ENCODE data around the gene IFNA16. TPM values are rescaled to one million over a fixed set of nuclear protein-coding genes. Genes with fewer than 3 reads are reported as not detected.
"Not testable (repeated sequence)": the region's sequence is repeated elsewhere in the genome, so short reads cannot be mapped to it uniquely, and the experiment has no call there.

Gene IFNA16
- polyA plus RNA-seq (2012; ENCODE audit: insufficient read depth, insufficient read length) = not detected

DNA sequence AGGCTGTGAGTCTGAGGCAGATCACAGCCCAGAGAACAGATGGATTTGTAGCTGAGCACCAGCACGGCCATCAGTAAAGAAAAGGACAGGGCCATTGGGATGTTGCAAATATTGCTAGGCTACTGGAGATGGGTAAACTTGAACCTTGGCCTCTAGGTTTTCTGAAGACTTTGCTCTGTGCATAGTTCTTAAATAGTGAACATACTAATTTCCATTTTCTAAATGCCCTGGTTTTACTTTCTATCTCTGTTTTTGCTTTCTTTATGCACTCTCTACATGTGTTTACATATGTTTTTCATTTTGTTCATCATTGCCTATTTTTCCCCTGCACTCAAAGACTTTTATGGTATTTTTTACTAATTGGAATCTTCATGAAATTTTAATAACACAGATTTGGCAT lies at the start of gene IFNA16:
IFNA16 (minus strand) TSS at position 101 of the 400 bp plus-strand sequence; CDS start at position 95, 6 bp downstream.
- not testable (repeated sequence) for DNase-seq (ENCODE audit: low read depth, low spot score); H3K4me3 ChIP-seq (ENCODE audit: low read length)

DNA sequence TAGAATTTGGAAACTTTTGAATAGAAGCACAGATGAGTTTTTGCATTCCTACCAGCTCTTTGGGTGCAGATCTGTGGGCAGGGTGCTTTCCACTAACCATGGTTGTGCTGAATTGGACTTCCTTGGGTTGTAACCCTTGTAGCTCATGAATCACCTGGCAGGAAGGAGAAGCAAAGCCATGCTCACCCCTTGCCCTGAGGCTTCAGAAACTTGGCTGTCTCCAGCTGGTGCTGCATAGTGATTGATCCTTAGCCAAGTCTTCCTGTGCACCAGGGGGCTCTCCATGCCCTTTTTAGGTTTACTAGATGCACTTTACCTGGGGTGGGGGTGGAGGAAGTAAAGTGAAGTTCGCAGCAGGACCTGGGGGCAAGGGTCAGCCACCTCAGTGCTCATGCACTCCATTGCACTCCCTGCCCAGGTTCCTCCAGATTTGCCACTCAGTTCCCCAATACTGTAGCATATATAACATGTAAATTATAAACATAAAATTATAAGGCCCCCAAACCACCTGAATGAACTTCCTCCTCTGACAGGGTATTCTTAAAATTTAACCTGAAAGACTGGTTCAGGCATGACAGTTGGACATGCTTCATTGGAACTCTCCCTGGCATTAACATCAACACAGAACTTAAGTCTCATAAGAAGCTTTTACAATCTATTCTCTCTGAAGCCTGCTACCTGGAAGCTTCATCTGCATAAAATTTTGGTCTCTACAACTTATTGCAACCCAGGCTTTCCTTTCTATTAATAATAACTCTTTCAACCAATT lies 48.5 kb upstream of the IFNA16 start:
- DNase-seq (ENCODE audit: low read depth, low spot score) = no peak
- H3K4me3 ChIP-seq (ENCODE audit: low read length) = no peak overlapping the region

DNA sequence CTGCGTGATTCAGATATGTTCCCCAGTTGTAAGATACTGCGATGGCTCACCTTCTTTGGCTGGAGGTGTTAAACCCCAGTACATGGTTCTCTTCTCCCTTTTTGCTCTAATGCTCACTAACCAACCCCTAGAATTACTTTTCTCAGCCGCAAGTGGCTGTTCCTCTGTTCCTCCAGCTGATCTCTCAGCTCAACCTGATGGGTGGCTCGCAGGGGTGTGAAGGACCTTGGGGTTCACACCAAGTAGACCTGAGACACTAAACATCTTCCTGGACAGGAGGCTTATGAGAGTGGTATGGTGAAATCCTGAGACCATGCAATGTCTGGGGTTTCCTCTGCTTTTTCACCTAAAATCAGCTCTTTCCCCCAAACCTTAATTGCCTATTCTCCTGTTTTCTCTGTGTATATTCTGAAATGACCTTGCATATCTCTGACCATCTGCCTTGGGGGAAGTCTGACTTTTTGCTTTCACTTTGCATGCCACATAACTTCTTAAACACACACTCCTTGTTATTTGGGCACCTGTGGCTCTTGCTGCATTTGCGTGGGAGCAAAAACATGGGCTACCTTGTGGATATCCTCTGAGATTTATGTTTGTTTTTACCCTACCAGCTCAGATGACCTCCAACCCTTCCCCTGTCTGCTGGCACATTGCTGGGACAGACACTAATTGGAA lies 38.6 kb upstream of the IFNA16 start:
- no peak for DNase-seq (ENCODE audit: low read depth, low spot score)
- H3K4me3 ChIP-seq (ENCODE audit: low read length) = no peak overlapping the region

- no peak for DNase-seq (ENCODE audit: low read depth, low spot score)
- no peak overlapping the region for H3K4me3 ChIP-seq (ENCODE audit: low read length)
These were observed 35.8 kb upstream of the IFNA16 start for GRCh38 chr9:21252721-21253547.

DNA sequence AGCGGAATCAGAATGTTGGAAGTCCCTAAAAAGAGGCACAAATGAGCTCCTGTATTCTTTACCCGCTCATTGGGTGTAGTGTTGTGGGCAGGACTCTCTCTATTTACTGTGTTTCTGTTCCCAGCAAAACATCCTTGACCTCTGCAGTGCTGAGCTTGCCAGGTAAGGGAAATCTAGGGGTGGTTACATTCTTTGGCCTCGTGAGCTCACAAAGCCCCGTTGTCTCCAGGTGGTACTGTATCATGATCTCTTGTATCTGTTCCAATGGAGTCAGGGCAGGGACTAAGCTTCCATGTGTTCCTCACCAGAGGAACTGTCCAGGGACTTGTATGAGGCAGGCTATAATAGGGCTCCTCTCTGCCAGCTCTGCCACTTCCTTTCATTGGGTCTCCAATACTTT lies 34.5 kb upstream of the IFNA16 start:
- no peak overlapping the region for H3K4me3 ChIP-seq (ENCODE audit: low read length)
- DNase-seq (ENCODE audit: low read depth, low spot score) = no peak

- no peak overlapping the region for H3K4me3 ChIP-seq (ENCODE audit: low read length)
- no peak for DNase-seq (ENCODE audit: low read depth, low spot score)
These were observed 34.1 kb upstream of the IFNA16 start for GRCh38 chr9:21251190-21251589.

DNA sequence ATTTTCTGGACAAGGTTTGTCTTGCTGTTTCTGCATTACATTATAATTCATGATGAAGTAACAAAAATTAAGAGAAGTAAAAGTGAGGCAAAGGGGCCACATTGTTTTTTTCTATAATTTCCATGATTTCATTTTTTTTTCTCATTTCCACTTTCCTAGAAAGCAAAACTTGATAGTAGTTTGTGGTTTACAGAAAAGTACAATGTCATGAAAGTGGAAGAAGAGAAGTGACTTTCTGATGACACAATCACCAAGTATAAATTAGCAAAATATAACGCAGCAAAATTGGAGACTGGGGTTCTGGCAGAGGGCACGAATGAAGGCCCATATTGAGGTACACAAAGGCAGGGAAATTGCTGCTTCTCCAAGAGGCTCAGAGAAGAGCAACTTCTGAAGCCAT lies 27.7 kb upstream of the IFNA16 start:
- no peak for DNase-seq (ENCODE audit: low read depth, low spot score)
- H3K4me3 ChIP-seq (ENCODE audit: low read length) = no peak overlapping the region

GRCh38 chr9:21239911-21240310 lies 22.8 kb upstream of the IFNA16 start, which contains the start of gene IFNA14:
Gene IFNA14, minus strand, starts transcription at chr9:21240005. Its CDS starts 70 bp downstream, at chr9:21239935.
- DNase-seq (ENCODE audit: low read depth, low spot score) = no peak
- no peak within 1 kb of the TSS for H3K4me3 ChIP-seq (ENCODE audit: low read length)

DNA sequence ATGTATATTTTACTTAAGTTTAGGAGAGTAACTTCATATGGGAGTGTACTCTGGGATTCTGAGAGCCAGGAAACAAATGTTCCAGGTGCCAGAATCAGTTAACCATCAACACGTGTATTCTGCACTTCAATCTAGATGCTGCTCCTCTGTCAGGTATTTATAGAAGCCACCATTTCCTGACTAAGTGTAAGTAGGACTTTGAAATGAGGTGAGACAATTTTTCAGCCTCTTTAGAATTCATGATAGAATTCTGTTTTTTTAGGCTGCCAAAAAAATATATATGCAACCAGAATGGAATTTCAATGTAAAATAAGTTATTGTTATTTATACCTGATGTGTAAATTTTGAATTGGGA lies 19.2 kb upstream of the IFNA16 start:
- not testable (repeated sequence) for DNase-seq (ENCODE audit: low read depth, low spot score)

GRCh38 chr9:21235468-21236359 lies 18.6 kb upstream of the IFNA16 start:
- not testable (repeated sequence) for H3K4me3 ChIP-seq (ENCODE audit: low read length)

More for the DNA sequence above, 19.2 kb upstream of the IFNA16 start:
- H3K4me3 ChIP-seq (ENCODE audit: low read length) = not testable (repeated sequence)

DNA sequence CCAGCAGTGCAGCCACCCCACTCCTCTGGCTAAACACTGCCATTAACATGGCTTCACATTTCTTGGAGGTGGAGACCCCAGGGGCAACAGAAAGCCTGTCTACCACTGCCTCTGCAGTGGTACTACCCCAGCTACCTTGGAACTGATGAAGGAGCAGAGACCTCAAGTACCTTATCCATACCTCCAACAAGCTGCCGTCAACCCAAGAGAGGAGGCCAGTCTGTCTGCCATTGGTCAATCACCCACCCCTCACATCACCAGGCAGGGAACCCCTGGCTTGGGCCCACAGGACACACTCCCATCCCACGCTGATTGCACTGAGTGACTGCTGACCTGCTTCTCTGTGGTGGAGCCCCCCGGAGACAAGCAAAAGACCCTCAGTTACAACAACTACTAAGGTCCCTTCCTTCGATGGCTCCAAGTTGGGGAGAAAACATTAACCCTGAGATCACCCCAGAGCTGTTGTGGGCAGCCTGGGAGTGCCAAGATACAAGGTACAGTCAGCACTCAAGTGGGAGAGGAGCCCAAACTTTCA lies 17.1 kb upstream of the IFNA16 start:
- no peak overlapping the region for H3K4me3 ChIP-seq (ENCODE audit: low read length)
- DNase-seq (ENCODE audit: low read depth, low spot score) = no peak

More at GRCh38 chr9:21235468-21236359, 18.6 kb upstream of the IFNA16 start:
- DNase-seq (ENCODE audit: low read depth, low spot score) = not testable (repeated sequence)

- H3K4me3 ChIP-seq (ENCODE audit: low read length) = no peak overlapping the region
- no peak for DNase-seq (ENCODE audit: low read depth, low spot score)
These were observed 16.1 kb upstream of the IFNA16 start for GRCh38 chr9:21233258-21233657.

DNA sequence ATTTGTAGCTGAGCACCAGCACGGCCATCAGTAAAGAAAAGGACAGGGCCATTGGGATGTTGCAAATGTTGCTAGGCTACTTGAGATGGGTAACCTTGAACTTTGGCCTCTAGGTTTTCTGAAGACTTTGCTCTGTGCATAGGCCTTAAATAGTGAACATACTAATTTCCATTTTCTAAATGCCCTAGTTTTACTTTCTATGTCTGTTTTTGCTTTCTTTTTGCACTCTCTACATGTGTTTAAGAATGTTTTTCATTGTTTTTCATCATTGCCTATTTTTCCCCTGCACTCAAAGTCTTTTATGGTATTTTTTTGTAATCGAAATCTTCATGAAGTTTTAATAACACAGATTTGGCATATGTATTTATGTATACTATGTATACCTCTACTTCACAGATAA lies 11.0 kb upstream of the IFNA16 start, which contains the start of gene IFNA17:
IFNA17 (minus strand) TSS at position 101 of the 400 bp plus-strand sequence; CDS start at position 52, 49 bp downstream.
- DNase-seq (ENCODE audit: low read depth, low spot score) = no peak
- H3K4me3 ChIP-seq (ENCODE audit: low read length) = no peak within 1 kb of the TSS

GRCh38 chr9:21213411-21214326 lies 3.4 kb downstream of the IFNA16 start:
- not testable (repeated sequence) for H3K4me3 ChIP-seq (ENCODE audit: low read length); DNase-seq (ENCODE audit: low read depth, low spot score)

DNA sequence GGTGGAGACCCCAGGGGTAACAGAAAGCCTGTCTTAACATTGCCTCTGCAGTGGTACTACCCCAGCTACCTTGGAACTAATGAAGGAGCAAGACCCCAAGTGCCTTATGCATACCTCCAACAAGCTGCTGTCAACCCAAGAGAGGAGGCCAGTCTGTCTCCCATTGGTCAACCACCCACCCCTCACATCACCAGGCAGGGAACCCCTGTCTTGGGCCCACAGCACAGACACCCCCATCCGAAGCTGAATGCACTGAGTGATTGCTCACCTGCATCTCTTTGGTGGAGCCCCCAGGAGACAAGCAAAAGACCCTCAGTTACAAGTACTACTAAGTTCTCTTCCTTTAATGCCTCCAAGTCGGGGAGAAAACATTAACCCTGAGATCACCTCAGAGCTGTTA lies 5.0 kb downstream of the IFNA16 start:
- DNase-seq (ENCODE audit: low read depth, low spot score) = not testable (repeated sequence)

DNA sequence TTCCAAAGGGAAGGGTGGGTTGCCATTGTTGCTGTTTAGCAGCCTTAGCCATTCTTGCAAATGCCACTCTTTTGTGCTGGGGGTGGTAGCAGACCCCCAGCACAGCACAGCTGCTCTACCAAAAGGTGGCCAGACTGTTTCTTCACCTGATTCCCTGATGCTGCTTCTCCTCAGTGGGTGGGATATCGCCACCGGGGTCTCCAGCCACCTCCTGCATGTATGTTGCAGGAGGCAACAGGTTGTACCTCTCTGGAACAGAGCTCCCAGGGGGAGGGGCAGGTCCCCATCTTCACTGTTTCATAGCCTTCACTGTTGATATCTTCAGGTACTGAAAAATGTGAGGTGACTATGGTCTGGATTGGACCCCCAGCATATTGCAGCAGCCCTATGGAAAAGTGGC lies 6.3 kb downstream of the IFNA16 start:
- not testable (repeated sequence) for DNase-seq (ENCODE audit: low read depth, low spot score); H3K4me3 ChIP-seq (ENCODE audit: low read length)

More for the DNA sequence above, 5.0 kb downstream of the IFNA16 start:
- not testable (repeated sequence) for H3K4me3 ChIP-seq (ENCODE audit: low read length)

- DNase-seq (ENCODE audit: low read depth, low spot score) = no peak
These were observed 6.8 kb downstream of the IFNA16 start for GRCh38 chr9:21210311-21210710.

More at GRCh38 chr9:21210311-21210710, 6.8 kb downstream of the IFNA16 start:
- no peak overlapping the region for H3K4me3 ChIP-seq (ENCODE audit: low read length)
